Measurements from ENCODE around the gene ZSWIM8. TPM values are rescaled to one million over a fixed set of nuclear protein-coding genes. Genes with fewer than 3 reads are reported as not detected.

The ZSWIM8 gene
- total and polyA plus RNA-seq, 2 experiments from 2014 or later: 20.5 to 30.4 TPM

DNA sequence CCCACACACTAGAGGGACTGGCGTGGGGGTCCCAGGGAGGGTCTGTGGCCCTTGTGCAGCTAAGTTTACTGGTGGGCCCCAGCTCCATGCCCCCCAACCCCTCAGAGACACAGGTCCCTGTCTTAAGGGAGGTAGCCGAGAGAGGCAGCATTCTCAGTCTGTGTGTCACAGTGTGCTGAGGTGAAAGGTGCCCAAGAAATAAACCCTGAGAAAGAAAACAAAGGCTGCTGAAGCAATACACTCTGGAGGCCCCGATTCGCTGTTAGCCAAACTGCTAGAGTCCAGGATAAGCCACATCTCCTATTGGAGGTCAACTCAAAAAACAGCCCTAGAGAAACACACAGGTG lies 54.6 kb downstream of the ZSWIM8 start:
- no peak overlapping the region for H3K27ac ChIP-seq (ENCODE audit: low read depth)
- peaks cover 17% of the 10 kb centered on the region for H3K36me3 ChIP-seq (ENCODE audit: insufficient read depth)
- no peaks in the 10 kb centered on the region for H3K79me2 ChIP-seq (replicated peaks; ENCODE audit: insufficient read depth)
- no peaks in the 10 kb centered on the region for H3K27me3 ChIP-seq (ENCODE audit: insufficient read depth)
- H4K20me1 ChIP-seq (replicated peaks; ENCODE audit: insufficient read depth): peaks cover 6% of the 10 kb centered on the region; the same call in 1 of the 2 replicates
- no peaks in the 10 kb centered on the region for H3F3A ChIP-seq (replicated peaks; ENCODE audit: low read depth)
- H3K4me3 ChIP-seq: no peak overlapping the region
- H3K4me3 Mint-ChIP-seq: no peak overlapping the region
- ATAC-seq: no peak
- TF ChIP-seq REST (IDR thresholded peaks at IDR 0.05; ENCODE audit: unreplicated experiment): no peak
- TF ChIP-seq ZNF462 (CRISPR knock-in tag; IDR thresholded peaks at IDR 0.05): no peak
- TF ChIP-seq CTCF (conservative IDR thresholded peaks at IDR 0.05; ENCODE audit: low read depth in 2 of 2): no peak
- TF ChIP-seq JUNB (IDR thresholded peaks at IDR 0.05; ENCODE audit: unreplicated experiment): no peak
- TF ChIP-seq, protein P1, sequence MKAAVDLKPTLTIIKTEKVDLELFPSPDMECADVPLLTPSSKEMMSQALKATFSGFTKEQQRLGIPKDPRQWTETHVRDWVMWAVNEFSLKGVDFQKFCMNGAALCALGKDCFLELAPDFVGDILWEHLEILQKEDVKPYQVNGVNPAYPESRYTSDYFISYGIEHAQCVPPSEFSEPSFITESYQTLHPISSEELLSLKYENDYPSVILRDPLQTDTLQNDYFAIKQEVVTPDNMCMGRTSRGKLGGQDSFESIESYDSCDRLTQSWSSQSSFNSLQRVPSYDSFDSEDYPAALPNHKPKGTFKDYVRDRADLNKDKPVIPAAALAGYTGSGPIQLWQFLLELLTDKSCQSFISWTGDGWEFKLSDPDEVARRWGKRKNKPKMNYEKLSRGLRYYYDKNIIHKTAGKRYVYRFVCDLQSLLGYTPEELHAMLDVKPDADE (IDR thresholded peaks at IDR 0.05): no peak
- no peak for TF ChIP-seq EZH2 (IDR thresholded peaks at IDR 0.05; ENCODE audit: low read depth, unreplicated experiment)
- TF ChIP-seq NANOG (IDR thresholded peaks at IDR 0.05; ENCODE audit: borderline replicate concordance): no peak
- no peak for TF ChIP-seq ZNF114 (CRISPR knock-in tag; IDR thresholded peaks at IDR 0.05)
- no peak for TF ChIP-seq POLR2AphosphoS5 (IDR thresholded peaks at IDR 0.05; ENCODE audit: low read depth)
- no peak for TF ChIP-seq STAT1 (IDR thresholded peaks at IDR 0.05; ENCODE audit: unreplicated experiment)
- no peak for TF ChIP-seq CREB1 (CRISPR knock-in tag; IDR thresholded peaks at IDR 0.05; ENCODE audit: low read depth)
- no peak for TF ChIP-seq ZNF331 (CRISPR knock-in tag; IDR thresholded peaks at IDR 0.05; ENCODE audit: low read depth)
- no peak overlapping the region for H3K4me2 ChIP-seq
- no peak for DNase-seq (ENCODE audit: low spot score)
- H3K27me3 Mint-ChIP-seq (ENCODE audit: insufficient read depth, low read depth, poor library complexity): peaks cover 7% of the 10 kb centered on the region
- peaks cover 3% of the 10 kb centered on the region; the same call in 1 of the 3 replicates for H3K4me1 Mint-ChIP-seq
- no peaks in the 10 kb centered on the region for H3K9me3 Mint-ChIP-seq
- no peak overlapping the region for H3K27ac Mint-ChIP-seq
- H3K4me1 ChIP-seq (ENCODE audit: insufficient read depth): no peaks in the 10 kb centered on the region
- H2AFZ ChIP-seq: no peak overlapping the region
- H3K36me3 Mint-ChIP-seq (ENCODE audit: low read depth): peaks cover 45% of the 10 kb centered on the region
- H3K9me2 ChIP-seq (ENCODE audit: insufficient read depth): no peaks in the 10 kb centered on the region

Data from GM23338 (cell line).